NAMALWA (cell line): ENCODE measurements around the gene DEUP1.

Source experiments
- DNase-seq: peaks from one replicate; pipeline ENCODE4 v3.0.0-alpha.2; 2015; ENCODE audit warnings: low spot score

DEUP1 gene

GRCh38 chr11:93480256-93480655, 149.7 kb downstream of the DEUP1 start:
- no peak for DNase-seq

- DNase-seq = no peak
Measured at GRCh38 chr11:93480756-93481155, 150.2 kb downstream of the DEUP1 start.

- DNase-seq = no peak
Measured at GRCh38 chr11:93481279-93481678, 150.7 kb downstream of the DEUP1 start.

- no peak for DNase-seq
Measured at GRCh38 chr11:93481696-93482095, 151.2 kb downstream of the DEUP1 start.

- no peak for DNase-seq
Measured at GRCh38 chr11:93482556-93482955, 152.0 kb downstream of the DEUP1 start.

- DNase-seq = no peak
Measured at GRCh38 chr11:93484716-93485115, 154.2 kb downstream of the DEUP1 start.

- DNase-seq = no peak
Measured at GRCh38 chr11:93485983-93486382, 155.4 kb downstream of the DEUP1 start.

- no peak for DNase-seq
Measured at GRCh38 chr11:93487032-93487483, 156.5 kb downstream of the DEUP1 start.
